Measurements from ENCODE around the gene POLR2M.

POLR2M gene

GRCh38 chr15:57691082-57691481 lies 15.4 kb upstream of the POLR2M start:
- DNase-seq (ENCODE audit: low read depth in 1 of 2, low spot score in 1 of 2), result no peak

- no peak for DNase-seq (ENCODE audit: low read depth in 1 of 2, low spot score in 1 of 2)
Measured at GRCh38 chr15:57692709-57693108, 13.8 kb upstream of the POLR2M start.

GRCh38 chr15:57694279-57694678 lies 12.2 kb upstream of the POLR2M start:
- no peak for DNase-seq (ENCODE audit: low read depth in 1 of 2, low spot score in 1 of 2)

- no peak for DNase-seq (ENCODE audit: low read depth in 1 of 2, low spot score in 1 of 2)
Measured at GRCh38 chr15:57696146-57696545, 10.4 kb upstream of the POLR2M start.

- DNase-seq (ENCODE audit: low read depth in 1 of 2, low spot score in 1 of 2), result no peak
Measured at GRCh38 chr15:57697588-57697987, 8.9 kb upstream of the POLR2M start.

- DNase-seq (ENCODE audit: low read depth in 1 of 2, low spot score in 1 of 2), result no peak
Measured at GRCh38 chr15:57698243-57698642, 8.3 kb upstream of the POLR2M start.

- DNase-seq (ENCODE audit: low read depth in 1 of 2, low spot score in 1 of 2), result no peak
Measured at GRCh38 chr15:57698991-57699390, 7.5 kb upstream of the POLR2M start.

- no peak for DNase-seq (ENCODE audit: low read depth in 1 of 2, low spot score in 1 of 2)
Measured at GRCh38 chr15:57703387-57703786, 3.1 kb upstream of the POLR2M start.

- DNase-seq (ENCODE audit: low read depth in 1 of 2, low spot score in 1 of 2), result no peak
Measured at GRCh38 chr15:57704441-57704840, 2.1 kb upstream of the POLR2M start.

GRCh38 chr15:57705746-57706404 lies 639 bp upstream of the POLR2M start:
- DNase-seq (ENCODE audit: low read depth in 1 of 2, low spot score in 1 of 2), result no peak

GRCh38 chr15:57708047-57708446 lies 1.5 kb downstream of the POLR2M start:
- no peak for DNase-seq (ENCODE audit: low read depth in 1 of 2, low spot score in 1 of 2)

- DNase-seq (ENCODE audit: low read depth in 1 of 2, low spot score in 1 of 2), result no peak
Measured at GRCh38 chr15:57718309-57718708, 11.8 kb downstream of the POLR2M start.

GRCh38 chr15:57720867-57721266 lies 14.4 kb downstream of the POLR2M start:
- DNase-seq (ENCODE audit: low read depth in 1 of 2, low spot score in 1 of 2), result no peak

- DNase-seq (ENCODE audit: low read depth in 1 of 2, low spot score in 1 of 2), result no peak
Measured at GRCh38 chr15:57726411-57726810, 19.9 kb downstream of the POLR2M start.

- DNase-seq (ENCODE audit: low read depth in 1 of 2, low spot score in 1 of 2), result no peak
Measured at GRCh38 chr15:57727031-57727430, 20.5 kb downstream of the POLR2M start.

GRCh38 chr15:57728436-57728835 lies 21.9 kb downstream of the POLR2M start:
- DNase-seq (ENCODE audit: low read depth in 1 of 2, low spot score in 1 of 2), result no peak

- no peak for DNase-seq (ENCODE audit: low read depth in 1 of 2, low spot score in 1 of 2)
Measured at GRCh38 chr15:57730876-57731275, 24.4 kb downstream of the POLR2M start.

- DNase-seq (ENCODE audit: low read depth in 1 of 2, low spot score in 1 of 2), result no peak
Measured at GRCh38 chr15:57731530-57732103, 25.1 kb downstream of the POLR2M start.

- no peak for DNase-seq (ENCODE audit: low read depth in 1 of 2, low spot score in 1 of 2)
Measured at GRCh38 chr15:57732526-57733331, 26.2 kb downstream of the POLR2M start.

GRCh38 chr15:57734860-57735259 lies 28.3 kb downstream of the POLR2M start:
- no peak for DNase-seq (ENCODE audit: low read depth in 1 of 2, low spot score in 1 of 2)

- DNase-seq (ENCODE audit: low read depth in 1 of 2, low spot score in 1 of 2), result no peak
Measured at GRCh38 chr15:57735431-57735830, 28.9 kb downstream of the POLR2M start.

GRCh38 chr15:57735891-57736290 lies 29.4 kb downstream of the POLR2M start:
- no peak for DNase-seq (ENCODE audit: low read depth in 1 of 2, low spot score in 1 of 2)
